Stimulated activated CD4-positive, alpha-beta T cell treated with anti-CD3 and anti-CD28 coated beads, Interleukin-15, amount 100 ng/mL, for 24 hours (primary cell): ENCODE data around the gene NTRK3.
"Not testable (repeated sequence)": the region's sequence is repeated elsewhere in the genome, so short reads cannot be mapped to it uniquely, and the experiment has no call there.

Experiments
- DNase-seq: peaks from one replicate; pipeline ENCODE4 v3.0.0-alpha.2; 2020

NTRK3 gene

DNA sequence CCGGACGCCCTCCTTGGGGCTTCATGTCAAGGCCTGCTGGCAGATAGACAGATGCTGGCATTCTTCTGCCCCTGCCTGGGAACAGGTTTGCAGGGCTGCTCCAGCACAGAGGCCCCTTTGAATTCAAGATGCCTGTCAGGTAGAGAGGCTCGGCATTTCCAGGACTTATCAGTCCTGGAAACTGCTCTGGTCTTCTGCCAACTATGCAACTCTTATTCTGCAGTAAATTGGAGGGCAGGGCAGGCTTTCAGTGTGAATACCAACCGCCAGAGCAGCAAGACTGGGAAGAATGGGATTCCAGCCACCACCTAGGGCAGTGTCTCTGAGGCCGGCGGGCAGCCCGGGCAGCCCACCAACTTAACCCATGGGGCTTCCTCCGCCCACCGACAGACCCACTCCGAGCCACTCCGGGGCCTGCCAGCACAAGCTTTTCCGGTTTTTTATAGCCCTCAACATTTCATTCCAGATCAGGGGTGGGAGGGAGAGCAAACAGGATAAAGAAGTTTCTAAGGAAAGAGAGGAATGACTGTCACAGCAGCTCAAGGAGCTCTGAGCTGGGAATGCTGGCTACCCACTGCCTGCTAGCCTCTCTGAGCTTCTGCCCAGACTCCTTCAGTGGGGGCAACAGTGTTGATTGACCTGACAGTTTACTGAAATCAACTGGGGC lies 140.9 kb downstream of the NTRK3 start:
- DNase-seq = no peak

DNA sequence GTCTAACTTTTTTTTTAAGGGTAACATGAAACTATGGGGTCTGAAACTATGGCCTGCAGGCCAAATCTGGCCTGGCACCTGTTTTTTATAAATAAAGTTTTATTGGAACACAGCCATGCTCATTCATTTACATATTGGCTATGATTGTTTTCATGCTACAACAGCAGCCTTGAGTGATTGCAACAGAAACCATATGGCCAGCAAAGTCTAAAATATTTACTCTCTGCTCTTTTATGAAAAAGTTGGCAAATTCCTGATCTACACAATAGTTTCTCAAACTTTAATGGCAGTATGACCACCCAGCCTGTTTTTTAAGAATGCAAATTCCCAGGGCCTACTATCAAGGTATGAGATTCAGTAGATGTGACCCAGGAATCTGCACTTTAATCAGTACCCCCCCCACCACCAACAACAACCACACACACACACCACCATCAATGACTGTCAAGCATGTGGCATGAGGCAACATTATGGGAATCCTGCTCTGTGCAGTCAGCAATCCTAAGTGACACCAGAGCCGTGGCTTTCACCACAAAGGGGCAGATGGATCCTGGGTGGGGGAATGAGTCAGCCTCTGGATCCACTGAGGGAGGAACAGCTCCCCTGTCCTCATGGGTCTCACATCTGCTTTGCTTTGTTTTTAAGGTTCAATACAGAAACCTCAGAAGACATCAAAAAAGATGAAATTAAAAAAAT lies 142.8 kb downstream of the NTRK3 start:
- DNase-seq = no peak

DNA sequence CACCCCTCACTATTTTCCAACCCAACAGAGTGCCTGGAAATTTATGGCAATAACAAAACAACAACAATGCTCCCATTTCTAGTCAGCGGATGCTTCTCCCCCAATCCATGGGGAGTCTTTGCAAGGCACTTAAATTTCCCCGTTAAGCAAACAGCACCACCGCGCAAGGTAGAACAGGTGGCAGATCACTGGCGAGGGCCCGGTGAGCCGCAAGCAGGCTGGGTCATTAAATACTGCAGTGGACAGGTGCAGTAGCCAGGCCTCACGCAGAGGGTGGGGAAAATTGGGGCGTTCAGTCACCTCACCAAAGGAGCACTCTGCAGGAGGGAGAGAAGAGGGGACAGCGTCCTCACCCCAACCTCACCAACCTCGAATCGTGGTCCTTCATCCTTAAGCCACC lies 147.5 kb downstream of the NTRK3 start:
- no peak for DNase-seq

- no peak for DNase-seq
Measured at GRCh38 chr15:88108477-88108876, 148.1 kb downstream of the NTRK3 start.

DNA sequence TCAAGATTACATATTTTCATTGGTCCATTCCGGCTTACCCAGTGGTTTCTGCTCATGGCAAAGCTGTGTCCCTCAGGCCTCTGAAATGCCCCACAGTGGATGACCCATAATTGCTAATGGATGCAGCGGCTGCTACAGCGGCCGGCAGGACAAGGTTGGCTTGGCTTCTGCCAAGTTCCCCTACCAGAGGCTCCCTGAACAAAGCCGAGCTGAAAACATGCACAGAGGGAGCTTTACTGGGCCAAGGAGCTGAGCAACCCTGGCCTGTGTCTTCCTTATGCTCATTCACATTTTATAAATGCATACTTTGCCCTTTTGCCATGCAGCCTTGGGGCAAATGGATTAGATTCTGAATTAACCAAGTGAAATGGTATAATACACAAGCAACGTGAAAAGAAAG lies 150.5 kb downstream of the NTRK3 start:
- DNase-seq = no peak

DNA sequence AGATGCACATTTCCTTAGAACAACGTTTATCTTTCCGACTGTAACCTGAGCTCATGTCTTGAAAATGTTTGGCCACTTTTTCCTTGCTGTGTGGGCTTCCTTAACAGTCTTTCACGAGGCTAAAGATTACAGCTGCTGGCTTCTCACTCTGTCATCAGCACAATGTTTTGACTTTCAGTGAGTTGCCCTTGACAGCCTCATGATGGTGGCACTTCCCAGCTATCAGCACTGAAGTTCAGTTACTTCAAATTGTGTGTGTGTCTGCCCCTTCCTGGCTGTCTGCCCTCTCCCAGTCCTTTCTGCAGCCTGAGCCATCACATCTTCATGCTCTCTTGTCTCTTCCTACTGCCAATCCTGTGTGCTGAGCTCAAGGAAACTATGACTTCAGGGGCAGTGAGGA lies 152.2 kb downstream of the NTRK3 start:
- DNase-seq = no peak

DNA sequence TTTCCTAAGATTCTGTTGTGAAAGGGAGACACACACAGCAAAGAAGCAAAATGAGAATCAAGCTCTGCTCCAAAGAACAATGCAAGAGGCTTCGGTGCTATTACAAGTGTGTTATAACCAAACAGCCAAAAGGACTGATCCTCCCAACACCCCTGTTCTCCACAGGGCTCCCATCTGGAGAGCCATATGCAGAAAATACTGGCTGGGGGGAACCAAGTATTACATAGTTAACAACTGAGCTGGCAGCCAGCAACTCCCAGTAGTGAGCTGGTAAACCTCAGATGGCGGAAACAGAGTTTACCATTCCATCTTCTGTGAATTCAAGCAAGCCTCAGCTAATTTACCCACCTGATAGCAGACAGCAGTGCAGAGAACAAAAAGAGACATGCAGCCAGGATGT lies 156.4 kb downstream of the NTRK3 start:
- no peak for DNase-seq

GRCh38 chr15:88098361-88098760 lies 158.2 kb downstream of the NTRK3 start:
- no peak for DNase-seq

- no peak for DNase-seq
Measured at GRCh38 chr15:88091444-88092016, 165.0 kb downstream of the NTRK3 start.

GRCh38 chr15:88090481-88091011 lies 166.0 kb downstream of the NTRK3 start:
- no peak for DNase-seq

- DNase-seq = no peak
Measured at GRCh38 chr15:88089731-88090130, 166.8 kb downstream of the NTRK3 start.

DNA sequence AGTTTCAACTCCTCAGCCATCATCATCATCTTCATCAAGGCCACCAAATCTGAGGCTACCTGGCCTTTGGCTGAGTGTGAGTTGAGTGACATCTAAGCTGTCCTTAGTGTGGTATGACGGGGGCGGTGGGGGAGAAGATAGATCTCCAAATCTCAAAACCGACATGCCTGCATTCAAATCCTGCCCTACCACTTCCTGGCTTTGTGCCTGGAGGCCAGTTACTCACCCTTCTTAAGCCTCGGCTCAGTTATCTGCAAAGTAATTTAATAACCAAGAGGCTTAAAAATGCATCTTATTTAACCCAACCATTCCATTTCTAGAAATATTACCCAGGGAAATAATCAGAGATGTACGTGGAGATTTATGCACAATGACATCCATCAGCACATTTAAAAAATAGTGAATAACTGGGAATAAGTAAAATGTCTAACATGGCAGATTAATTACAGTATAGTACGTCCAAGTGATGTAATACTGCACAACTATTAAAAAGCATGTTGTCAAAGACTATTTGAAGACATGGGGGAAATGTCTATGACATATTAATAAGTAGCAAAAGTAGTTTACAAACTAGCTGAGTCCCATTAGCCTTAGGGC lies 167.4 kb downstream of the NTRK3 start:
- DNase-seq = no peak

- no peak for DNase-seq
Measured at GRCh38 chr15:88083811-88084760, 172.5 kb downstream of the NTRK3 start.

- no peak for DNase-seq
Measured at GRCh38 chr15:88080616-88081015, 175.9 kb downstream of the NTRK3 start.

DNA sequence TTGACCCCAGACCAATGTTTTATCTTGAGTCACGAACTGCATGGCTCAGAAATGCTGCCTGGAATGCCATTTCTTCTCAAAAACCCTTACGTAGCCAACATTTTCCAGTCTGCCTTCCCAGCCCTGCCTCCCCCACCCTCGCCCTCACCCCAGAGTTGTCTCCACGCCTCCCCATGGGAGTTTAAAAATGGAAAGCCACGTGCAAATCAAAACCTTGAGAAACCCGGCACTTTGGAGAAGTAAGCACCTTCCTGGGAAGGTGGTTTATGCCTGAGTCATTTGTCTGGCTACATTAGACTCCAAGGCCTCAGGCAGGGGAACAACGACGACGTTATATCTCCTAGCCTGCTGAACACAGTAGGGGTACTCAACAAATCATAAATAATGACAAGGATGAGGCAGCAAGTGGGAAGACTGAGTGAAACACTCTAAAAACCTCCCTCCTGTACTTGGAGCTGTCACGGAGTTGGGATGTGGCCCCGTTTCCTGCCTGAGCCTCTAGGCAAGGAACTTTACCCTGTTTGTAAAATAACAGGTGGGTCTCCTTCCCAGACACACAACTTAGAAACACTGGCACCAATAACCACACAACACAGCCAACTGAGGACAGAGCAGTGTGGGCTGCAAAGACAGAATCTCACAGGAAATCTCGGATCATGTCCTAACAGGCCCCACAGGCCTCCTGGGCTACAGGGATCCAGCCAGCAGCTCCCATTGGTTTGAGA lies 179.1 kb downstream of the NTRK3 start:
- DNase-seq = no peak

- DNase-seq = no peak
Measured at GRCh38 chr15:88076328-88076727, 180.2 kb downstream of the NTRK3 start.

GRCh38 chr15:88075102-88075501 lies 181.4 kb downstream of the NTRK3 start:
- no peak for DNase-seq

GRCh38 chr15:88074386-88074785 lies 182.2 kb downstream of the NTRK3 start:
- no peak for DNase-seq

GRCh38 chr15:88073391-88073691 lies 183.2 kb downstream of the NTRK3 start:
- DNase-seq = no peak

- DNase-seq = no peak
Measured at GRCh38 chr15:88072598-88073390, 183.7 kb downstream of the NTRK3 start.

DNA sequence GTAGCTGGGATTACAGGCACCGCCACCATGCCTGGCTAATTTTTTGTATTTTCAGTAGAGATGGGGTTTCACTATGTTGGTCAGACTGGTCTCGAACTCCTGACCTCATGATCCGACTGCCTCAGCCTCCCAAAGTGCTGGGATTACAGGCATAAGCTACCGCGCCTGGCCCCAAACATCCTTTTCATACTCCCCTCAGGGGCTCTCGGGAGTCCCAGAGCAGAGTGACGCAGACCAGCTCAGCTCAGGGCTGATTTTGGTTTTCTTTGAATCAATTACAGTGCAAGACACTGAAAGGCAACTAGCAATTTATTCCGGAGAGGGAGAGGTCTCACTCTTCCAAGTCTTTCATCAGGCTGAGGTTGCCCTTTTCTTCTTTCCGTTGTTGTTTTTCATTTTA lies 184.4 kb downstream of the NTRK3 start:
- DNase-seq = not testable (repeated sequence)
